Upper lobe of left lung (tissue), 6 donors: ENCODE results near the gene ROPN1L. TPM values are rescaled to one million over a fixed set of nuclear protein-coding genes. Genes with fewer than 3 reads are reported as not detected.

ENCODE experiments used
- ATAC-seq, 2 donors: fragments of 200-7000 bp; cut with Tn5 transposase; one replicate each; pipeline ENCODE4 v1.9.1; 2022; ENCODE audit warnings: mild to moderate bottlenecking in 2 of 2, moderate library complexity in 2 of 2; ENCODE audit not compliant: low FRiP score in 2 of 2
- DNase-seq, 2 donors: peaks; one replicate each; pipeline ENCODE4 v3.0.0-alpha.2; 2019 to 2020
- H3K27ac ChIP-seq, 4 donors: fragments of 200-600 bp; sonication (generic); one replicate each; pipeline ENCODE4 v1.5.1; 2016 to 2019
- H3K27me3 ChIP-seq, 4 donors: fragments of 200-600 bp; sonication (generic); one replicate each; pipeline ENCODE4 v1.5.1; 2017 to 2019
- H3K36me3 ChIP-seq, 4 donors: fragments of 200-600 bp; sonication (generic); one replicate each; pipeline ENCODE4 v1.5.1; 2016 to 2019
- H3K4me1 ChIP-seq, 4 donors: fragments of 200-600 bp; sonication (generic); one replicate each; pipeline ENCODE4 v1.5.1; 2018 to 2019
- H3K4me3 ChIP-seq, 4 donors: fragments of 200-600 bp; sonication (generic); one replicate each; pipeline ENCODE4 v1.5.1; 2017 to 2019; ENCODE audit warnings: mild to moderate bottlenecking in 2 of 4, moderate library complexity in 1 of 4
- H3K9me3 ChIP-seq, 4 donors: fragments of 200-600 bp; sonication (generic); one replicate each; pipeline ENCODE4 v1.5.1; 2018 to 2019
- CTCF ChIP-seq, 6 experiments: fragments of 450-650 bp in 4 of 6; fragments of 200-600 bp in 2 of 6; sonication (generic) in 2 of 6; IDR thresholded peaks; one replicate each; pipeline ENCODE4 v1.5.1; 2016 to 2019; ENCODE audit warnings: antibody characterized with exemption in 6 of 6
- EP300 ChIP-seq, 4 donors: sonication (generic); formaldehyde crosslinking; IDR thresholded peaks; one replicate each; pipeline ENCODE4 v1.5.1; 2017; ENCODE audit warnings: antibody characterized with exemption in 4 of 4, control low read depth in 2 of 4
- POLR2A ChIP-seq, 4 donors: fragments of 450-650 bp; IDR thresholded peaks; one replicate each; pipeline ENCODE4 v1.5.1; 2016 to 2017; ENCODE audit warnings: antibody characterized with exemption in 4 of 4, mild to moderate bottlenecking in 2 of 4
- POLR2AphosphoS5 ChIP-seq, 2 donors: sonication (generic); formaldehyde crosslinking; IDR thresholded peaks; one replicate each; pipeline ENCODE4 v1.5.1; 2017; ENCODE audit warnings: antibody characterized with exemption in 2 of 2
- WGBS, 2 donors: methylation state at CpG; one replicate each; pipeline ENCODE4 v1.1.5; 2017 to 2018; 5-methylcytosine and 5-hydroxymethylcytosine counted together
- total RNA-seq, 6 donors: library from RNA; depleted of rRNA in 4 of 6; stranded (reverse); fragments of >200 nt in 4 of 6; gene quantifications; one replicate each; pipeline versions ENCODE4 v1.1.0 to v1.2.1, GENCODE V29; 2016 to 2021
- donor health status: DM: no; HTN: no; CAD: no; lungs with moderate emphysema.
- donor health status: DM: no; HTN: yes; CAD: no; lungs with severe emphysema.

ROPN1L gene
- total RNA-seq, 6 donors from 2014 or later: 0.89 to 70.3 (median 13.6) TPM

GRCh38 chr5:10448754-10449360 lies 7.2 kb downstream of the ROPN1L start:
- H3K9me3 ChIP-seq: no peaks in the 10 kb centered on the region
- H3K4me3 ChIP-seq: no peak overlapping the region
- H3K36me3 ChIP-seq: no peaks in the 10 kb centered on the region
- ATAC-seq (no peak), DNase-seq (no peak)
- TF ChIP-seq POLR2A (IDR thresholded peaks at IDR 0.05) (no peak), CTCF (IDR thresholded peaks at IDR 0.05) (no peak), POLR2AphosphoS5 (IDR thresholded peaks at IDR 0.05) (no peak), EP300 (IDR thresholded peaks at IDR 0.05) (no peak)
- 84 to 87% methylated on average over 11 of the region's 11 CpGs for WGBS, 2 donors
- H3K4me1 ChIP-seq: peaks cover 23 to 35% (median 27%) of the 10 kb centered on the region in 4 donors
- no peaks in the 10 kb centered on the region for H3K27me3 ChIP-seq
- peak overlapping the region in 1 of 4 donors; percentile 48 for H3K27ac ChIP-seq

GRCh38 chr5:10451137-10451824 lies 9.6 kb downstream of the ROPN1L start:
- Histone ChIP-seq H3K36me3 (no peaks in the 10 kb centered on the region), H3K4me1 (peaks cover 8 to 17% (median 12%) of the 10 kb centered on the region in 4 donors), H3K9me3 (no peaks in the 10 kb centered on the region), H3K27ac (no peak overlapping the region), H3K4me3 (no peak overlapping the region), H3K27me3 (no peaks in the 10 kb centered on the region)
- DNase-seq: peak in 1 of 2 donors; percentile 51
- WGBS, 2 donors: 58 to 73% methylated on average over 9 of the region's 9 CpGs
- TF ChIP-seq EP300 (IDR thresholded peaks at IDR 0.05) (no peak), POLR2A (IDR thresholded peaks at IDR 0.05) (no peak)
- no peak for ATAC-seq

DNA sequence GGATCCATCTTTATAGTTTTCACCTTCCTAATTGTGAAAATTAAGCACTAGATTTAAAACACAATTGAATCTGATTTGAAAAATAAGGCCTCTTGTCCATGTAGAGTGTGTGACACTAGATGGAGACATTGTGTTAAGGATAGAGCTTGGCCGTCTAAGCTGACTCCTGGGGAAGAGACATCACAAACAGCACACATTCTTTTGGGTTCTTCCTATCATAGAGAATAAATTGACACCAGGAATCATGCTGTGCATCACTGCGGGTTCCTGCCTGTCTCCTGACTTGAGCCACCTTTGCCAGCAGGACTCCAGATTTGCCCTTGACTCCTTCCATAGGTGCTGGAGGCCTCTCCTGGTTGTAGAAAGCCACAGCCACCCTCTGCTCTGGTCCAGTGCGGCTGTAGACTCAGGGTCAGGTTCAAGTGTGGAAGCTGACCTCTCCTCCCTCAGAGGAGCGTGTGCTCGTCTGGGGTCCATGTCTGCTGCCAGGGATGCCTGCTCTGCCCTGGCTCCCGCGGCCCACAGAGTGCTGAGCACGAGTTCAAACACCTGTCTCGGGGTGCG lies 11.2 kb downstream of the ROPN1L start:
- no peaks in the 10 kb centered on the region for H3K9me3 ChIP-seq
- no peak overlapping the region for H3K4me3 ChIP-seq
- DNase-seq (no peak), ATAC-seq (peak; percentile 78 to 87)
- H3K27me3 ChIP-seq: no peaks in the 10 kb centered on the region
- no peaks in the 10 kb centered on the region for H3K36me3 ChIP-seq
- TF ChIP-seq CTCF (IDR thresholded peaks at IDR 0.05) (peak; percentile 41 to 83 (median 64)), POLR2A (IDR thresholded peaks at IDR 0.05) (no peak)
- 68 to 69% methylated on average over 7 to 10 of the region's 10 CpGs for WGBS, 2 donors
- peaks cover 17 to 31% (median 26%) of the 10 kb centered on the region in 4 donors for H3K4me1 ChIP-seq
- H3K27ac ChIP-seq: no peak overlapping the region

GRCh38 chr5:10453545-10453944 lies 11.9 kb downstream of the ROPN1L start:
- DNase-seq: no peak
- peak; percentile 9 to 71 for ATAC-seq
- no peaks in the 10 kb centered on the region for H3K27me3 ChIP-seq
- peaks cover 20 to 35% (median 27%) of the 10 kb centered on the region in 4 donors for H3K4me1 ChIP-seq
- no peaks in the 10 kb centered on the region for H3K9me3 ChIP-seq
- H3K36me3 ChIP-seq: no peaks in the 10 kb centered on the region
- 72 to 83% methylated on average over 8 of the region's 8 CpGs for WGBS, 2 donors
- H3K27ac ChIP-seq: peak overlapping the region in 1 of 4 donors; percentile 2
- TF ChIP-seq EP300 (IDR thresholded peaks at IDR 0.05) (no peak), POLR2AphosphoS5 (IDR thresholded peaks at IDR 0.05) (no peak), CTCF (IDR thresholded peaks at IDR 0.05) (no peak), POLR2A (IDR thresholded peaks at IDR 0.05) (no peak)
- H3K4me3 ChIP-seq: no peak overlapping the region

GRCh38 chr5:10454591-10455276 lies 13.1 kb downstream of the ROPN1L start:
- peaks cover 20 to 35% (median 30%) of the 10 kb centered on the region in 4 donors for H3K4me1 ChIP-seq
- H3K9me3 ChIP-seq: no peaks in the 10 kb centered on the region
- 92% methylated on average over 14 to 19 of the region's 19 CpGs for WGBS, 2 donors
- no peaks in the 10 kb centered on the region for H3K27me3 ChIP-seq
- no peak for TF ChIP-seq CTCF (IDR thresholded peaks at IDR 0.05)
- no peak for TF ChIP-seq EP300 (IDR thresholded peaks at IDR 0.05)
- no peak for TF ChIP-seq POLR2AphosphoS5 (IDR thresholded peaks at IDR 0.05)
- TF ChIP-seq POLR2A (IDR thresholded peaks at IDR 0.05): no peak
- no peak overlapping the region for H3K27ac ChIP-seq
- no peaks in the 10 kb centered on the region for H3K36me3 ChIP-seq
- H3K4me3 ChIP-seq: no peak overlapping the region
- peak in 1 of 2 donors; percentile 35 for ATAC-seq
- no peak for DNase-seq
